Type B pancreatic cell (in vitro differentiated cells): ENCODE measurements around the gene KAZN. TPM values are rescaled to one million over a fixed set of nuclear protein-coding genes. Genes with fewer than 3 reads are reported as not detected.

Experiments used
- DNase-seq: peaks from one replicate; pipeline ENCODE4 v3.0.0; 2021; ENCODE audit warnings: mixed read lengths; ENCODE audit not compliant: unreplicated experiment; ENCODE audit errors: extremely low spot score
- H3K27ac Mint-ChIP-seq: 2 replicates; pipeline ENCODE4 v1.8.0; 2021; ENCODE audit warnings: mild to moderate bottlenecking, mixed read lengths
- H3K27me3 Mint-ChIP-seq: 2 replicates; pipeline ENCODE4 v1.8.0; 2021; ENCODE audit warnings: mixed read lengths
- H3K36me3 Mint-ChIP-seq: 2 replicates; pipeline ENCODE4 v1.8.0; 2021; ENCODE audit warnings: mixed read lengths
- H3K4me1 Mint-ChIP-seq: one replicate; pipeline ENCODE4 v1.8.0; 2021; ENCODE audit warnings: mixed read lengths; ENCODE audit not compliant: unreplicated experiment
- H3K4me3 Mint-ChIP-seq: 2 replicates; pipeline ENCODE4 v1.8.0; 2021; ENCODE audit warnings: mild to moderate bottlenecking, mixed read lengths
- H3K9me3 Mint-ChIP-seq: 2 replicates; pipeline ENCODE4 v1.8.0; 2021; ENCODE audit warnings: mixed read lengths
- CTCF ChIP-seq: fragments of 200-600 bp; sonication (generic); conservative IDR thresholded peaks from 2 replicates; pipeline ENCODE4 v1.5.0; 2021; ENCODE audit warnings: antibody characterized with exemption, mild to moderate bottlenecking
- total RNA-seq: library from RNA; stranded (reverse); gene quantifications from 2 replicates; pipeline ENCODE4 v1.2.1, GENCODE V29; 2021; ENCODE audit warnings: low replicate concordance

KAZN gene
- total RNA-seq, 1 donor from 2014 or later, result 33.7 TPM

GRCh38 chr1:15068152-15068551 is 469.7 kb downstream of the KAZN start:
- no peak for TF ChIP-seq CTCF
- Mint-ChIP-seq H3K4me1 (peaks cover 5% of the 10 kb centered on the region), H3K27ac (no peak overlapping the region), H3K36me3 (peaks cover 14% of the 10 kb centered on the region), H3K4me3 (no peak overlapping the region), H3K9me3 (no peaks in the 10 kb centered on the region), H3K27me3 (no peaks in the 10 kb centered on the region)
- no peak for DNase-seq

- H3K27me3 Mint-ChIP-seq, result no peaks in the 10 kb centered on the region
Observed at GRCh38 chr1:15068997-15069396, 470.5 kb downstream of the KAZN start.

GRCh38 chr1:15070145-15070748 is 471.8 kb downstream of the KAZN start:
- Mint-ChIP-seq H3K27me3 (no peaks in the 10 kb centered on the region), H3K36me3 (peaks cover 13% of the 10 kb centered on the region), H3K4me3 (no peak overlapping the region), H3K4me1 (peaks cover 5% of the 10 kb centered on the region), H3K9me3 (no peaks in the 10 kb centered on the region), H3K27ac (no peak overlapping the region)
- no peak for DNase-seq
- no peak for TF ChIP-seq CTCF

More at GRCh38 chr1:15068997-15069396, 470.5 kb downstream of the KAZN start:
- DNase-seq, result no peak
- Mint-ChIP-seq H3K27ac (no peak overlapping the region), H3K4me3 (no peak overlapping the region), H3K9me3 (no peaks in the 10 kb centered on the region), H3K4me1 (peaks cover 5% of the 10 kb centered on the region), H3K36me3 (peaks cover 10% of the 10 kb centered on the region)
- no peak for TF ChIP-seq CTCF

GRCh38 chr1:15071936-15072335 is 473.5 kb downstream of the KAZN start:
- H3K9me3 Mint-ChIP-seq, result no peaks in the 10 kb centered on the region

GRCh38 chr1:15073799-15074308 is 475.4 kb downstream of the KAZN start:
- no peak for DNase-seq
- TF ChIP-seq CTCF, result no peak
- H3K27me3 Mint-ChIP-seq, result no peaks in the 10 kb centered on the region

More at GRCh38 chr1:15071936-15072335, 473.5 kb downstream of the KAZN start:
- Mint-ChIP-seq H3K4me1 (peaks cover 10% of the 10 kb centered on the region), H3K27me3 (no peaks in the 10 kb centered on the region), H3K27ac (no peak overlapping the region), H3K4me3 (no peak overlapping the region), H3K36me3 (peaks cover 8% of the 10 kb centered on the region)
- DNase-seq, result no peak
- TF ChIP-seq CTCF, result no peak

More at GRCh38 chr1:15073799-15074308, 475.4 kb downstream of the KAZN start:
- no peaks in the 10 kb centered on the region for H3K9me3 Mint-ChIP-seq
- no peak overlapping the region for H3K27ac Mint-ChIP-seq
- H3K4me3 Mint-ChIP-seq, result no peak overlapping the region
- H3K36me3 Mint-ChIP-seq, result peaks cover 6% of the 10 kb centered on the region
- H3K4me1 Mint-ChIP-seq, result peaks cover 5% of the 10 kb centered on the region
